GM18951 (cell line): ENCODE data around the gene CYP2F1.
"Not testable (repeated sequence)": the region's sequence is repeated elsewhere in the genome, so short reads cannot be mapped to it uniquely, and the experiment has no call there.

Experiments
- POLR2A ChIP-seq: IDR thresholded peaks from 4 replicates; pipeline ENCODE4 v1.6.1; 2011; ENCODE audit warnings: mild to moderate bottlenecking; ENCODE audit not compliant: insufficient read length, insufficient read depth; ENCODE audit errors: extremely low read depth
- in situ Hi-C: fragments of 300-500 bp; cut with MboI; formaldehyde crosslinking; loops from one replicate; pipeline ENCODE4 v1.12.0; 2022; ENCODE audit warnings: low sequenced_read_pairs, mixed read lengths, inconsistent platforms; ENCODE audit not compliant: unreplicated experiment

Gene CYP2F1

GRCh38 chr19:41111750-41112295, 2.4 kb upstream of the CYP2F1 start:
- in situ Hi-C loops: no loop called here

GRCh38 chr19:41112728-41113290, 1.4 kb upstream of the CYP2F1 start:
- no peak for TF ChIP-seq POLR2A
- in situ Hi-C loops: no loop called here

More at GRCh38 chr19:41111750-41112295, 2.4 kb upstream of the CYP2F1 start:
- TF ChIP-seq POLR2A: no peak

GRCh38 chr19:41116261-41116660, 2.0 kb downstream of the CYP2F1 start:
- in situ Hi-C loops: no loop called here
- no peak for TF ChIP-seq POLR2A

- in situ Hi-C loops: not testable (repeated sequence)
Observed at GRCh38 chr19:41120929-41121911, 7.0 kb downstream of the CYP2F1 start.

GRCh38 chr19:41122846-41123245, 8.6 kb downstream of the CYP2F1 start:
- in situ Hi-C loops: not testable (repeated sequence)

- in situ Hi-C loops: no loop called here
- no peak for TF ChIP-seq POLR2A
Observed at GRCh38 chr19:41123716-41124294, 9.6 kb downstream of the CYP2F1 start.

GRCh38 chr19:41126765-41127203, 12.6 kb downstream of the CYP2F1 start:
- in situ Hi-C loops: loop anchor here (25.0 kb wide), 1 partner anchor 464 kb away; no protein-coding TSS in a partner anchor

GRCh38 chr19:41127362-41127761, 13.1 kb downstream of the CYP2F1 start:
- in situ Hi-C loops: loop anchor here (25.0 kb wide), 1 partner anchor 465 kb away; no protein-coding TSS in a partner anchor

GRCh38 chr19:41127801-41128300, 13.6 kb downstream of the CYP2F1 start:
- in situ Hi-C loops: loop anchor here (25.0 kb wide), 1 partner anchor 466 kb away; no protein-coding TSS in a partner anchor

GRCh38 chr19:41128692-41129091, 14.5 kb downstream of the CYP2F1 start:
- TF ChIP-seq POLR2A: no peak
- in situ Hi-C loops: loop anchor here (25.0 kb wide), 1 partner anchor 466 kb away; no protein-coding TSS in a partner anchor

GRCh38 chr19:41131186-41131585, 17.0 kb downstream of the CYP2F1 start:
- no peak for TF ChIP-seq POLR2A
- in situ Hi-C loops: loop anchor here (25.0 kb wide), 1 partner anchor 469 kb away; no protein-coding TSS in a partner anchor

GRCh38 chr19:41133260-41133659, 19.0 kb downstream of the CYP2F1 start:
- TF ChIP-seq POLR2A: no peak
- in situ Hi-C loops: loop anchor here (25.0 kb wide), 1 partner anchor 471 kb away; no protein-coding TSS in a partner anchor

GRCh38 chr19:41134616-41135015, 20.4 kb downstream of the CYP2F1 start:
- in situ Hi-C loops: loop anchor here (25.0 kb wide), 1 partner anchor 472 kb away; no protein-coding TSS in a partner anchor
- no peak for TF ChIP-seq POLR2A

- in situ Hi-C loops: loop anchor here (25.0 kb wide), 1 partner anchor 473 kb away; no protein-coding TSS in a partner anchor
Observed at GRCh38 chr19:41135390-41136384, 21.5 kb downstream of the CYP2F1 start.
